GM19035 (cell line): ENCODE results near the gene PBX3.

Experiments
- ATAC-seq: cut with Tn5 transposase; IDR thresholded peaks from one replicate; pipeline ENCODE4 v1.9.1; 2021; ENCODE audit not compliant: unreplicated experiment

PBX3 gene

DNA sequence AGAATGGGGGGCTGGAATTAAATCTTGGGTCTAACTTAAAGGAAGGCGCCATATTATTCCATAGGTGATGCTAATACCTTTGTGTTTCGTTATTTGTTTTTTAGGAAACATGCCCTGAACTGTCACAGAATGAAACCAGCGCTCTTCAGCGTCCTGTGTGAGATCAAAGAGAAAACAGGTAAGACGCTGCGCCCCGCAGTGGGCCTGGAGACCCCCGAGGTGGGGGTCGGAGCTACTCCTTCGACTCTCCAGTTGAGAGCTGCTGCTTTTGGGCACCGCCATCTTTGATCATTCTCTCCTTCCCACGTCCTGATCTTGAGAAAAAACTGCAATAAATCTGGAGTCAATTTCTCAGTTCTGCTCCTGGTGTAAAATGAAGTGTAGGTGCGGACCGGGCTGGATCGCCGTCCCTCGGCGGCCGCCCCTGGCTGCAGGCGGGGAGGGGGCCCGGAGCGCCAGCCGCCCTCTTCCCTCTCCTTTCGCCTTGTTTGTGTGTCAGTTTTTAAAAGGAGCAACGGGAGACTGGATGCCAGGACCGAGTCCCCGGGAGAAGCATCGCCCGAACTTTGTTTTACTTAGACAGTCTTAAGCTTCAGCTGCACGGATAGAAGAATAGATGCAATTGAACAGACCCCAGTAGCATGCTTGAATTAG, 1.4 kb downstream of the PBX3 start:
- no peak for ATAC-seq

DNA sequence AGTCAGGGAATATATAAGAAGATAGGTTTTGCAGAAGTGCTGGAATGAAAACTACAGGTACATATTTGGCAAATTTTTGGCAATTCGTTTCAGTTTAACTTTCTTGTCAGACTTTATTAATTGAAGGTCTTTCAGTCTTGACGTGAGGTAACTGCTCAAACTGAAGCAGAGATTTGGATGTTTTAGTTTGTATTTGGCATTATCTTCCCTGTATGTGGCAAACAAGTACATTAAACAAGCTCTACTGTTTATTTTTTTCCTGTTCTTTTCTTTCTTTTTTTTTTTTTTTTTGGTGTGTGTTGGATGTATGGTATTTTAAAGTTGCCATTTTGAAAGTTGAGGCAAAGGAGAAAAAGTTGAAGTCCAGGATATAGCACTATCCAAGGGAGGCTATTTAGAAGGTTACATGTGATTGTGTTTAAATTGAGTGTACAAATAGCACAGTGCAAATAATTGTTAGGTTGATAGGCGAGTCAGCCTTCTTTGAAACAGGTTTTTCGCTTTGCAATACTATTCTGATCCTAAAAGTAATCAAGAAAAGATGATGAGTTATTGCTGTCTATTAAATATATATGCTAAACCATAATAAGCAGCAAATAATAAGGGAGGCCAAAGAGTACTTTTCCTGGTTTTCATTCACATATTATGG, 2.2 kb downstream of the PBX3 start:
- no peak for ATAC-seq

DNA sequence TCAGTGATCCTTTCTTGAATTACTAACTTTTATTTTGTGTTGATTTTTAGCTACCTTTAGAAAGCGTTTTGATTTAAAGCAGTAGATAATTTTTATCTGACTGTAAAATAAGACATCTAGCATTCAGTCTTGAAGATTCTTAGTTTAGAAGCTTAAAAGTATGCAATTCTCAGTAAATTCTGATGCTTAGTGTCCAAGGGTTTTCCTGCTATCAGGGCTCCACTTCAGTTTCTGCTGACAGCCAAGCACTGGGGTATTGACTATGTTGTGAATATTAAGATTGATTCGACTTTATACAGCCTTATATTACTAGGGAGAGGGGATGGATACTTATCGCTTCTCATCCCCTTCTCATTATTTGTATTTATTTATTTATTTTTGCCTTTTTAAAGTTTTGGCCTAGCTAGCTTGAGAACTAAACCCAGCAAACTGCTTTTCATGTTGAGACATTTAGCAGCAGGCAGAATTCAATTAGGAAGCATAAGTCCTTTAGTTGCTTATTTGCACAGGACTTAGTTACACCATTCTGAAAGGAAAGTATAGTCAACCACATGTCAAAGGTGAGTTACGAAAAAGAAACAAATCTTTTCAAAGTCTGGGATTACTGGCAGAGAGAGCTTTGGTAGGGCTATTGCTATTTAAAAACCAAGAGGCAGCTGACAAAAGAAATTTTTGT, 2.9 kb downstream of the PBX3 start:
- no peak for ATAC-seq

GRCh38 chr9:125750627-125751011, 3.4 kb downstream of the PBX3 start:
- no peak for ATAC-seq

GRCh38 chr9:125752070-125752628, 5.0 kb downstream of the PBX3 start:
- ATAC-seq = no peak

DNA sequence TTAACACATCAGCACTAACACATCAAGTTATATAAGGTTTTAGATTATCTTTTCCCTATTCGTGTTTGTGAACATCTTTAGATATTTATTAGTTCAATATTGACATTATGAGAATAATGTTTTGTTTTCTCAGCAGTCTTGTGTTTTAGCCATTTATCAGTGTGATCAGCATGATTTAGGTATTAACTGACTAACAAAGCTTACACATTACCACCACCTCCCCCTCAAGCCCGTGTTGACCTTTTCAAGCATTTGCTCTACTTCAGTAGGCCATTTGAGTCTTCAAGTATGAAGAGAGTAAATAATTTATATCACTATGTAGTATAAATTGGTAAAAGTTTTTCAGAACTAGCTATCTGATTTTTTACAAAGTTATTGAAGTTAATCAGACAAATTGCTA, 6.9 kb downstream of the PBX3 start:
- ATAC-seq = no peak

DNA sequence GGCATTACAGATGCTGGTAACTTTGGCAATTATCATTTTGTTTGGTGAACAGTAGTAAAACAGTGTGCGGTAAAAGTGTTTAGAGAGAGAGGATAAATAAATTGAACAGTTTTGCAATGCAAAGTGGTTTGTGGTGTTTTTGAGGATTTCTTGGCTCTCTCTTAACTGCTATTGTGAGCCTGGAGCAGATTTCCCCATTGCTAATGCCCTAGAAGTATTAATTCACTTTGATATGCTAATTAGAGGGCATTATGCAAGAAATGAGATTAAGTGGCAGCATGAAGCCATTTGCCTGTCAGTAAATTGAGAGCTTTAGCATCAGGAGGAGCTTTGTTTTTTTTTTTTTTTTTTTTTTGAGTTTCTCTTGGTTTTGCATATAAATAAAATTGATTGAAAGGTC, 8.2 kb downstream of the PBX3 start:
- ATAC-seq = no peak

DNA sequence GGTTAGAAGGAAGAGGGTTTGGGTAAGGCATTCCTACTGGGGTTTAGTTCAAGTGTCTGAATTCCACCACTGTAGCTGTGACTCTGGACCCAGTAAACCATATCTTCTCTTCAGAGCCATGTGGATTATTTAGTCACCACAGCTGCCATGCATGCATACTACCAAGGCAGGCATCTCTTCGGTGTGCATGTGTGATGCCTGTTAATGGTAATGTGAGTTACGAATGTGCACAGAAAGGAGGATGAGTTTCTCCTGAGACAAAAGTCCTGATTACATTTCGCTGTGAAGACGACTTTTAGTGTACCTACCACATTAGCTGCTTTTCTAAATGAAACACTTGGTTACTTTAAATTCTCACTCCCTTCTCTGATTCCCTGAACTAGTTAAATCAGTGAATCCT, 9.3 kb downstream of the PBX3 start:
- no peak for ATAC-seq

GRCh38 chr9:125757834-125758233, 10.7 kb downstream of the PBX3 start:
- no peak for ATAC-seq

- ATAC-seq = no peak
Measured at GRCh38 chr9:125758986-125759763, 12.0 kb downstream of the PBX3 start.

DNA sequence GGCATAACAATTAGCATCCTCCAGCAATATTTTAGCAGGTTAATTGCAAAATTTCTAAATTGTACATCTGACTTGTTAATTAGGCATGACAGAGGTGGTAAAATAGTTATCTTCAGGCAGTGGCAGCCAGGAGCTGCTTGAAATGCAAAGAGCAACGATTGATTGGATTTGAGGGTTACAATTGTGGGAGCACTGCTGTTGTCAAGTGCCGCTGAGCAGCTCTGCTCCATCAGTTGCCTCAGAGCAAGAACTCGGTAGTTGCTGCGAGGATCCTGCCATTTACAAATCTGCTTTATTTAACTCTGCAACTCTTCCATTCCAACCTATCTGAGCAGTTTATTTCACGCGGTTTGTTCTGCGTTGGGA, 12.6 kb downstream of the PBX3 start:
- no peak for ATAC-seq

DNA sequence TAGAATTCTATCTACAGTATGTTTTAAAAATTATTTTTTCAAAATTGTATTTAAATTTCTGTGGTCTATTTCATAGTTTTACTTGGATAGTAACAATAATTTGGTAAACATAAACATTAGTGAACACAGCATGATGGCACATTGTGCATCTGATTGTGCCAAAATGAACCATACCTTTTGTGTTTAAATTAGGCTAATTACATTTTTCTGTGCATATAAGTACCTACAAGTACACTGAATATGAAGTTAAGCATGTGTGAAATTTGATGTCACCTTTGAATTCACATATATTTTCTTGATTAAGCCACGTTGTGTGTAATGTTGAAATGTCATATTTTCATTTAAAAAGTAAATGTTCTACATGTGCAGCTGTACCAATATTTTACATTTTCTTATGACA, 13.4 kb downstream of the PBX3 start:
- ATAC-seq = no peak

GRCh38 chr9:125761676-125762450, 14.7 kb downstream of the PBX3 start:
- no peak for ATAC-seq

DNA sequence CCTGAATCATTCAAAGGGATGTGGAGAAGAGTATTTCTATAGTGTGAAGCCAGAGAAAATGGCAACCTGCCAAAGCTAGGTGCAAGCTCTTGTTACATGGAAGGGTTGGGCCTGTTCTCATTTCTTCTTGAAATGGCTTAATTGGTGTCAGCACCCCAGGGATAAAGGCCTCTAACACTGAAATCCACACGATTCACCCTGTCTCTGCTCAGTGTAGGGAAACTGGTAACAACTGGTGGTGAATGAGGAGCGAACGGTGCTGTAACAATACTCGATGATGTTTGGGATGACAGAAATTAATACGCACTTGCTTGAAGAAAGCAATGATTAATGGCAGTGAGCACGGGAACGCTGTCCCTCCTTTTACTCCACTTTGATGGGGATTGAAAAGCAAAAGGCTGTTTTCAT, 16.2 kb downstream of the PBX3 start:
- ATAC-seq = no peak

DNA sequence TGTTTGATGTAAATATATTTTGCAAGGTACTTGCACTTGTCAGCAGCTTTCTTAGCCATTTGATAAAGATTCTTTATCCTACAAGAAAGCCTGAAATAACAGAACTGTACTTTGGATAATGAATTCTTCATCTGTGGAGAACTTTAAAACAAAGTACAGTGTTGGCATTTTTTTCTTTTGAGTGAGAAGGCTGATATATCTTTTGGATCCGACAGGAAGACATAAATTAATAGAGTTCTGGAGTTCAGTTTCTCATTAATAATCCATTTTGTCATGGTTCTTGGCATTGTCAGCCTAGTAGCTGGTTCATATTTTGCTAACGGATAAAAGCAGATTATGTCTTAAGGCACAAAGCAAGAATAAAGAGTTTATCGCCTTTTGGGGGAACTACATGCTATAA, 17.0 kb downstream of the PBX3 start:
- ATAC-seq = no peak

DNA sequence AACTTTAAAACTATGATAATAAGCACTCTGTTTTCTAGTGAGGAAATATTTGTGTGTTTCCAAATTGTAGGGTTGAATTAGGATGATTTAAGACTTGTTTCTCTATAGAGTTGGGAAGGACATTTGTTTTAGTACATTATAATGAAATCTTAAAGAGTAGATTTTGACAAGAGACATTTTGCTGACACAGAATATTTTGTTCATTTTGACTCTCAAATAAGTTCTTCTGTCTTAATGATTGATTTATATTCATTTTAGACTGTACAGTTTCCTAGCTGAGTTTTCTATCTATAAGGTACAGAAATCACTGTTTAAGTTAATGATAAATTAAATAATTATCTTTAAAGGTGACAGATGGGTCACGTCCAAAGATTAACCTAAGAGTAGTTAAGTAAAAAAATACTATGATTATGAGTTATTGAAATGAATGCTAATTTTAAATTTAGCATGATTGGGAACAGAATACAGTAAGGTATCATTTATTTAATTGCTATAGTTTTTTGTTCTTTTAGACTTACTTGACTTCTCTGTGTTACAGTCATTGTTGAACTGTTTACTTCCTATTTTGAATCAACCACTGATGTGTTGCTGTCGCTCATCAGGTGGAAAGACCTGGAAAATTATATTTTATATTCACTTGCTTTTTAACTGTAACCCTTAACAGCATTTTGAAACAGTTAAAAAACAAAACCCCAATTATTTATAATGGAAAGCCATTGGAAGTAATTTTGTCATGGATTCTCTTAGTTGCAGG, 19.5 kb downstream of the PBX3 start:
- no peak for ATAC-seq

- ATAC-seq = no peak
Measured at GRCh38 chr9:125767349-125767748, 20.2 kb downstream of the PBX3 start.

GRCh38 chr9:125768803-125769202, 21.6 kb downstream of the PBX3 start:
- ATAC-seq = no peak

DNA sequence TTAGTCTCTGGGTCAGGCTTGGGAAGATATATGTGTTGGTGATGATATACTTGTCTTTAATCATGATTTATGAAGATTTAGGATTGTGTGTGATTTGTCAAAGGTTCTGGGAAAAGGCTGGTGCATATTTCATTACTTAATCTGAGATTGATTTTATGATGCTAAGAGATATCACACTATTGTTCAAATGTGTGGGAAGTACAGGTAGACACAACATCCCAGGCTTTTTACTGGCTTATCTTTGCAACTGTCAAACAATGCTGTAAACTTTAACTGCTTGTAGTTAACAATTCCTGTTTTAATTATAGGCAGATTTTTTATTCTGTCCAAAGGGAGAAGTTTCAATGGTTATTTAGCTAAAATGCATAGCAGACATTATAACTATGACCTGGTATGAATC, 23.9 kb downstream of the PBX3 start:
- no peak for ATAC-seq

GRCh38 chr9:125772740-125773139, 25.6 kb downstream of the PBX3 start:
- no peak for ATAC-seq
